Measurements from ENCODE around the gene FCHSD2. TPM values are rescaled to one million over a fixed set of nuclear protein-coding genes. Genes with fewer than 3 reads are reported as not detected.

FCHSD2 gene
- total and polyA plus RNA-seq, 9 donors = 18.6 to 68.5 (median 53.8) TPM

DNA sequence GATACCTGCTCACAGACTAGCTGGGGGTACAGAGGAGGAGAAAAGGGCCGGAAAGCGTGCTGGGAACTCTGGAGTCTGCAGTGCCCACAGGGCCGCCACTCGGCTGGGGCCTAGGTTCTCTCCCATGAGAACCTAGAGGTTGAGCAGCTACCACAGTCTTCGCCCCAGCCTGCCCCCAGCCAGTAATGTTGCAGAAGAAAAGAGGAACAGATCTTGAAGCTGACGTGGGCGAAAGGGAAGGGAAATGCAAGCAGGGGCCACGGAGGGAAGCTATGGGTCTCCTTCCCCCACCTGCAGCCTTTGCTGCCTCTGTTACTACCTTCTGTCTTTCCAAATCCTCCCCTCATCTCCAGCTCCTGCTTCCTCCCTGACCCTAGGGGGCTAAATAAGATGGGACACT is 47.2 kb upstream of the FCHSD2 start:
- Histone ChIP-seq H3K36me3 (no peaks in the 10 kb centered on the region), H3K9me3 (no peaks in the 10 kb centered on the region), H3K4me1 (ENCODE audit: insufficient read depth) (peaks cover 7% of the 10 kb centered on the region), H3K27me3 (no peaks in the 10 kb centered on the region), H3K4me3 (no peak overlapping the region), H3K27ac (no peak overlapping the region)
- DNase-seq = peak in 1 of 5 donors; percentile 28
- TF ChIP-seq POLR2A (IDR thresholded peaks at IDR 0.05) = no peak
- TF ChIP-seq, protein P1, sequence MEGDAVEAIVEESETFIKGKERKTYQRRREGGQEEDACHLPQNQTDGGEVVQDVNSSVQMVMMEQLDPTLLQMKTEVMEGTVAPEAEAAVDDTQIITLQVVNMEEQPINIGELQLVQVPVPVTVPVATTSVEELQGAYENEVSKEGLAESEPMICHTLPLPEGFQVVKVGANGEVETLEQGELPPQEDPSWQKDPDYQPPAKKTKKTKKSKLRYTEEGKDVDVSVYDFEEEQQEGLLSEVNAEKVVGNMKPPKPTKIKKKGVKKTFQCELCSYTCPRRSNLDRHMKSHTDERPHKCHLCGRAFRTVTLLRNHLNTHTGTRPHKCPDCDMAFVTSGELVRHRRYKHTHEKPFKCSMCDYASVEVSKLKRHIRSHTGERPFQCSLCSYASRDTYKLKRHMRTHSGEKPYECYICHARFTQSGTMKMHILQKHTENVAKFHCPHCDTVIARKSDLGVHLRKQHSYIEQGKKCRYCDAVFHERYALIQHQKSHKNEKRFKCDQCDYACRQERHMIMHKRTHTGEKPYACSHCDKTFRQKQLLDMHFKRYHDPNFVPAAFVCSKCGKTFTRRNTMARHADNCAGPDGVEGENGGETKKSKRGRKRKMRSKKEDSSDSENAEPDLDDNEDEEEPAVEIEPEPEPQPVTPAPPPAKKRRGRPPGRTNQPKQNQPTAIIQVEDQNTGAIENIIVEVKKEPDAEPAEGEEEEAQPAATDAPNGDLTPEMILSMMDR (IDR thresholded peaks at IDR 0.05) = no peak
- TF ChIP-seq EP300 (IDR thresholded peaks at IDR 0.05) = no peak
- WGBS, 3 donors = 73 to 83% (median 81%) methylated on average over 8 of the region's 8 CpGs
- intact Hi-C loops (cut with DNase I) = loop anchor here in 3 of 4 donors (5.0 to 10.0 kb wide), 3 partner anchors 48 to 95 kb away; no protein-coding TSS in a partner anchor

DNA sequence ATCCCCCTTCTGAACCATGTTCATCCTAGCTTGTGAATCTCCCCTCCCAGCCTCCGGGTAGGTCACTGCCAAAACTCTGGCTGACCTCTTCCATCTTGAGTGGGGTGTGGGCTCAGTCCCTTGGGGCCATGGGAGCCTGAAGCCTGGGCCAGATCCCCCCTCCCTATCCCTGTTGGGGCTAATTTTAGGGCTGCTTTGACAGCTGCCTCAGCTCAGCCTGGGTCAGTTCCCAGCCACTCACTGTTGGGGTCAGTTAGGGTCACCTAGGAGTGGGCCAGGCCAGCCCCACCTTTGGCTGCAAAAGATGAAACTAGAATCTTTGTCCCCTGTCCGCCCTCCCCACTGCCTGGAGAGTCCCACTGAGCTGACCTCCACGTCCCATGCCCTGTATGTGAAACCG is 46.2 kb upstream of the FCHSD2 start:
- no peaks in the 10 kb centered on the region for H3K9me3 ChIP-seq
- H3K27ac ChIP-seq = no peak overlapping the region
- intact Hi-C loops (cut with DNase I) = loop anchor here in 3 of 4 donors (5.0 to 10.0 kb wide), 3 partner anchors 49 to 96 kb away; no protein-coding TSS in a partner anchor
- DNase-seq = no peak
- WGBS, 3 donors = 67 to 71% (median 69%) methylated on average over 4 of the region's 4 CpGs
- no peak overlapping the region for H3K4me3 ChIP-seq
- peaks cover 8% of the 10 kb centered on the region for H3K4me1 ChIP-seq (ENCODE audit: insufficient read depth)
- TF ChIP-seq POLR2A (IDR thresholded peaks at IDR 0.05) (no peak), EP300 (IDR thresholded peaks at IDR 0.05) (no peak)
- TF ChIP-seq, protein P1 (IDR thresholded peaks at IDR 0.05) = no peak
- no peaks in the 10 kb centered on the region for H3K36me3 ChIP-seq
- H3K27me3 ChIP-seq = no peaks in the 10 kb centered on the region

DNA sequence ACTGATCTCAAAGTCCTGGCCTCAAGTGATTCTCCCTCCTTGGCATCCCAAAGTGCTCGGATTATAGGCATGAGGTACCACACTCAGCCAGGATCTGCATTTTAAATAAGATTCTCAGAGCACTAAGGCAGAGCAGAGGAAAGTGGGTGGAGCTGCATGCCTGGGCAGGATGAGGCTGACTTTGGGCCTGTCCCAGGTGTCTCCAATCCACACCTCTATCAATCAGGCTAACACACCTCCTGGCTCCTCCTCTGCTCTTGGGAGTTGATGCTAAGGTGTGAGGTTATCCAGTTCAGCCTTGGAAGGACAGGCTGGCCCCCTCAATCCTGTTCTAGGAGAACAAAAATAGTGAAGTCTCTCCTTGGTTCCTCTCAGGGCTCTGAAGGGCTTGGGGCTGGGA is 45.7 kb upstream of the FCHSD2 start:
- Histone ChIP-seq H3K27me3 (no peaks in the 10 kb centered on the region), H3K4me3 (no peak overlapping the region), H3K9me3 (no peaks in the 10 kb centered on the region), H3K4me1 (ENCODE audit: insufficient read depth) (peaks cover 12% of the 10 kb centered on the region), H3K36me3 (no peaks in the 10 kb centered on the region), H3K27ac (no peak overlapping the region)
- 91 to 96% (median 94%) methylated on average over 1 of the region's 1 CpG for WGBS, 3 donors
- no peak for DNase-seq
- intact Hi-C loops (cut with DNase I) = loop anchor here in 3 of 4 donors (5.0 to 10.0 kb wide), 3 partner anchors 49 to 97 kb away; no protein-coding TSS in a partner anchor
- TF ChIP-seq POLR2A (IDR thresholded peaks at IDR 0.05) (no peak), EP300 (IDR thresholded peaks at IDR 0.05) (no peak)
- TF ChIP-seq, protein P1 (IDR thresholded peaks at IDR 0.05) = no peak

DNA sequence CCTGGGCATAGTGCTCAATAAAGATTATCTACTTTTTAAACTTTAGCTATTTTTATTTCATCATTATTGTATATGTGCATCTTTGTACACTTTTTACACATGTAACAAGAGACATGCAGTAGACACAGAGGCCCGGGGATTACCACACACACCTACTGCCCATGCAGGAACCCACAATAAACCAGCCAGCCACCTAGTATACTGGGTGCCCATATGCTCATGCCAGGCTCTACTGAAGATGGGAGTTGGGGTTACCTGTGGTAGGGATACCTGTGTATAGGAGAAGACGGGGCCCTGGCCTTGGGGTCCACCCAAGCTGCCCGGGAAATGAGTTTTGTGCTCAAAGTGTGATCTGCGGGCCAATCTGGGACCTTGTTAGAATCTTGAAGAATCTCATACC is 44.8 kb upstream of the FCHSD2 start:
- DNase-seq = peak in 1 of 5 donors; percentile 7
- Histone ChIP-seq H3K4me3 (no peak overlapping the region), H3K36me3 (no peaks in the 10 kb centered on the region), H3K27me3 (no peaks in the 10 kb centered on the region), H3K9me3 (no peaks in the 10 kb centered on the region), H3K4me1 (ENCODE audit: insufficient read depth) (peaks cover 14% of the 10 kb centered on the region), H3K27ac (no peak overlapping the region)
- intact Hi-C loops (cut with DNase I) = loop anchor here in 3 of 4 donors (5.0 to 10.0 kb wide), 3 partner anchors 50 to 98 kb away; no protein-coding TSS in a partner anchor
- TF ChIP-seq POLR2A (IDR thresholded peaks at IDR 0.05) (no peak), EP300 (IDR thresholded peaks at IDR 0.05) (no peak)
- TF ChIP-seq, protein P1 (IDR thresholded peaks at IDR 0.05) = no peak
- 47 to 73% (median 59%) methylated on average over 4 of the region's 4 CpGs for WGBS, 3 donors
